ENCODE measurements around the gene ALLC.
"Not testable (repeated sequence)": the region's sequence is repeated elsewhere in the genome, so short reads cannot be mapped to it uniquely, and the experiment has no call there.

ALLC gene

DNA sequence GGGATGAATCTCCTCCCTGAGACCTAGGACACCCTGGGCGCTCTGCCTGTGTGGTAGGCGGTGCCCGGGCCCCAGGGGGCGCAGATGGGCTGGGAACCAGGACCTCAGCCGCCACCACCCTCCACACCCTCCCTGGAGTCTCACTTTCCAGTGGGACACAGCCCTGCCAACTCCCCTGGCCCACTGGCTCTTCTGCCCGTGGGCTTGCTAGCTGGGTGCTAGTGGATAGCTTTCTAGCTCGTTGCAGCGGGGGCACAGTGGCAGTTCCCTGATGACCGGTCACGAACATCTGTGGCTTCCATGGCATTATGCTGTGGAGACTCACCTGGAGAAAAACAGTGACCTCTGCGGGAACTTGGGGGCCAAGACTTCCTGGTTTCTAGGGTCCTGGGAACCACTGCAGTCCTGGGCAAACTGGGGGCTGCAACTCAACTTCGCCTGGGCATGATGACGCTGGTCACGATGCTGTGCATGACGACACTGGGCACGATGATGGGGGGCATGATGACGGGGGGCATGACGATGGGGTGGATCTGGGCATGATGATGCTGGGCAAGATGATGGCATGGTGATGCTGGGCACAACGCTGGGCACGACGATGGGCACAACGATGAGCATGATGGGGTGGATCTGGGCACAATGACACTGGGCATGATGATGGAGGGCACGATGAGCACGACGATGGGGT is 31.0 kb upstream of the ALLC start:
- no peak for DNase-seq

DNA sequence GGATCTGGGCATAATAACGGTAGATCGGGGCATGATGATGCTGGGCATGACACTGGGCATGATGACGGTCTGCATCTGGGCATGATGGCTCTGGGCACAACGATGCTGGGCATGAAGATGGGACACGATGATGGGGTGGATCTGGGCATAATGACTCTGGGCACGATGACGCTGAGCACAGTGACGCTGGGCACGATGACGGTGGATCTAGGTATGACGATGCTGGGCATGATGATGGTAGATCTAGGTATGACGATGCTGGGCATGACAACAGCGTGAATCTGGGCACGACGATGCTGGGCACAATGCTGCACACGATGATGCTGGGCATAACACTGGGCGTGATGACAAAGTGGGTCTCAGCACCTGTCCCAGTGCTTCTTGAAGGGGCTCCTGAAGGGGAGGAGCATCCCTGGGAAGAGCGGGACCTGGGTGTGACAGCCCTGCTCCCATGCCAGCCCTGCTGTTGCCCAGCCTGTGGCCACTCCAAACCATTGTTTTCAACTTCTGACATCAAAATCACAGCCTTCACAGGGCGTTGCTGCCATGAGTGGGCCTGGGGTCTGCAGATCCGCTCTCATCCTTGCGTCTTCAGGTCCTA is 30.4 kb upstream of the ALLC start:
- DNase-seq: no peak

DNA sequence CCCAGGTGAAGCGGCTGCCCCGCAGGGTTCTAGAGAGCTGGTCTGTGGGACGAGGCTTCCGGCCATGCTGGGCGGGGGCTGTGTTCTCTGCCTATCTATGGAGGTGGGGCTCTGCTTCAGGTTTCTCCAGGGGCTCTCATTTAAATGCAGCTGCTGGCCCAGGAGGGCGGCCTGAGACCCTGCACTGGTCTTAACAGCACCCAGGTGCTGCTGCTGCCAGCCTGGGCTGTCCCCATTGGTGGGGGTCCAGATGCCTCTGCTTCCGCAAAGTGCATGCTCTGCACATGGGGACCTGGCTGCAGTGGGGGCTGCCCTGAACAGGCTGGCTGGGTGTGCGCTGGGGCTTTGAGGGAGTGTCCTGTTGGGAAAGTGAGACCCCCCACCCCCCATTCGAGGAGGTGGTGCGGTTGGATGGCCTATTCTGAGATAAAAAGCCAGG is 29.7 kb upstream of the ALLC start:
- DNase-seq: no peak

DNA sequence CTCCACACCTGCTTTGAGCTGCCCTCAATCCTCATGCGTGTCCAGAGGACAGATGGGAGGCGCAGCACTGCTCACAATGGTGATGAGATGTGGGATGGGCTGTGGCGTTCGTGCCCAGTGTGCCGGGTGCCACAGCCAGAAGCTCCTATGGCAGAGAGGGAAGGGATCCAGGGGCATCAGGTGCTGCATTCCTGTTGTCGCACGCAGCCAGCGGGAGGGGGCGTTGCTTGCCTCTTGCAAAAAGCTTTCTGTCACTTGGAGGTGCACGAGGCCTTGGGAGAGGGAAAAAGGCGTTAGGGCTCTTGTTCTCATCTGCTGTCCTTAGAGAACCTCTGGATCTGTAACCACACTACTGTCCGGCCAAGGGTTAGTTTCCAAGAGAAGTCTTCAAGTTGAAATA is 29.2 kb upstream of the ALLC start:
- DNase-seq: no peak

DNA sequence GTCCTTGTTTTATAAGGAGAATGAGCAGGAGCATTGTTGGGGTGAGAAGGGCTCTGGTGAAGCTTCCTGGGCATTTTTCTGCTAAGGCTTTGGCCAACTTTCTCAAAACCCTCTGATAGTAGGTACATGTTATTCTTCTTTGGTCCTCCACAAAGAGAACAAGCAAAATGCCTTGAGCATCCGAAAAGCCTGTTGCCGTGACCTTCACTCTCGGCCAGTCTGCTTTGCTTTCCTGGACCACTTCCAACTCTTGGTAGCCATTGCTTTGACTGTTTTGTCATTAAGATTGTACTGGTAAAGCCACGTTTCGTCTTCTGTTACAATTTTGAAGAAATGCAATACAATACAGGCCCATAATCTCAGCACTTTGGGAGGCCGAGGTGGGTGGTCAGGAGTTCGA is 27.4 kb upstream of the ALLC start:
- DNase-seq: no peak

DNA sequence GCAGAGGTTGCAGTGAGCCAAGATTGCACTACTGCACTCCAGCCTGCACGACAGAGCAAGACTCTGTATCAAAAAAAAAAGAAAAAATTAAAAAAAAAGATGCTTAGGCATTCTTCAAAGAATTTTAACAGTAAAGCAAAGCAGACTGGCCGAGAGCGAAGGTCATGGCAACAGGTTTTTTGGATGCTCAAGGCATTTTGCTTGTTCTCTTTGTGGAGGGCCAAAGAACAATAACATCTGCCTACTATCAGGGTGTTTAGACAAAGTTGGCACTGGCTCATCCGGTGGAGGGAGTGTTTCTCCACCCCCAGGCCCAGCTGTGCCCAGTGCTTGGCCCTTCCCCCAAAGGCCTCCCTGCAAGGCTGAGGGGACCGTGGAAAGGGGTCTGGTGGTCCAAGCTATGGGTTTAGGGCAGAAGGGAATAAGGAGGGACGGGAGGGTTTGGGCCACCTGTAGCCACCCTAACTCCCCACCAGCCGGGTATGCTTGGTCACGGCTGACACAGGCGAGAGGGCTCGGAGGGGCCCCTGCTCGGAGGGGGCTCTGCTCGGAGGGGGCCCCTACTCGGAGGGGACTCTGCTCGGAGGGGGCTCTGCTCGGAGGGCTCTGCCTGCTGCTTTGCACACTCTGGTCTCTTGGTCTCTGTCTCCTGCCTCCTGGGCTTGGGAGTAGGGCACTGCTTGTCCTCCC is 26.7 kb upstream of the ALLC start:
- no peak for DNase-seq

DNA sequence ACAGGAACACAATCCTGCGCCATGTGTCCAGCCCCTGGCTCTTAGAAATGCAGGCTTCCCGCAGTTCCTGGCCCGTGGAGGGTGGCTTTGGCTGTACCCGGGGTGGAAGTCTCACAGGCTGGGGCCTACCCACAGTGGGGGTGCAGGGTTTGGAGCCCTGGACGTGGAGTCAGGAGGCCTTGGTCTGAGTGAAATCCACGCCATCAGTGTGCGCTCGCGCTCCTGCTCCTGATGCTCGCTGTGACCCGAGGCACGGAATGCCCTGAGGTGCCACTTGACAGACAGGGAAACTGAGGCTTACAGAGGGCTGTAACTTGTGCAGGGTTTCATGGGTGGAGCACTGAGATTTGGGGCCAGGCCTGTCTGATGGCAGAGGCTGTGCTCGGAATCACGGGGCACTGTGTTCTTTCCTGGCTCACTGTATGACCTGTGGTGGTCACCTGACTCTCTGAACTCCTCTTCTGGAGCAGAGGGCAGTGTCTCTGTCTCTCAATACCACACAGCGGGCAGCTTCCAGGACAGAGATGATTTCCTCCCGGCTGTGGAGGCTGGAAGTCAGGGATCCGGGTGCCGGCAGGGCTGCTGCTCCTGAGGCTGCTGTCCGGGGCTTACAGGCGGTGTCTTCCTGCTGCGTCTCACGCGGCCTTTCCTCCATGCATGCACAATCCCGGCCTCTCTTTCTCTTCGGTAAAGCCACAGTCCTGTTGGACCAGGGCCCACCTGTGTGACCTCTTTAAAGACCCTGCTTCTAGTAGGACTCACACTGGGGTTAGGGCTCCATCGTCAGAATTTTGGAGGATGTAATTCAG is 25.9 kb upstream of the ALLC start:
- DNase-seq: no peak

DNA sequence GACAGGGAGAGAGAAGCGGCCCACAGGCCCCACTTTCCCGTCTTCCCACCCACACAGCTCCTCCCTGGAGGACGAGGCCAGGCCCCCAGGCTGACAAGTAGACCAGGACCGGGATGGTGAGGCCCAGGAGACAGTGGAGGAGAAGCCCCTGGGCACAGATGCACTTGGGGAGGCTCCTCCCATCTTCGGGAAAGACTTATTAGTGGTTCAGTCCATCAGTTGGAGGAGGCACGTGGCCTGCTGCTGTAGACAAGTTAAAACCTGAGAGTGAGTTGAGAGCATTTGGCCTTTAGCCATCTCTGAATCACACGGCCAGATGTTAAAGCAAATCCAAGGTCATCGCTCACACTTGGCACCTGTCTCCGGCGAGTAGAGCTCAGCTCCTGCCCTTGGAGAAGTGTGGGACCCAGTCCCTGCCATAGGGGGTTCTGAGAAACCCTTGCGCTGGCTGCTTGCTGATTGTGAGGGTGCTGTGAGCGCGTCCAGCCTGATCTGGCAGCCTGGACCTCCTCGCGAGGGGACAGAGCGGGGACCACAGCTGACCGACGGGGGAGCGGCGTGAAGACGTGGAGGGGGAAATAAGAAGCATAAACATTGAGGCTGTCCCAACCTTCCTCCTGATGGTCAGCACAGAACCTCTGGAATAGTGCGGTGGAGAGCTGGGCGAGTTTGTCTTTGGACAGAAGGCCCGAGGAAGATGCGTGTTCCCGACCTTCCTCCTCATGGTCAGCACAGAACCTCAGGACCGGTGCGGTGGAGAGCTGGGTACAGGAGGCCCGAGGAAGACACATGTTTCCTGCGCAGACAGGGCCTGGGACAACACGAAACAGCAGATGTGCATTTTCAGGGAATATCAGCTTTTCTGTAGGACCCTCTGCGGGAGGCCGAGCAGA is 24.7 kb upstream of the ALLC start:
- DNase-seq: peak in 1 of 2 experiments; percentile 48

DNA sequence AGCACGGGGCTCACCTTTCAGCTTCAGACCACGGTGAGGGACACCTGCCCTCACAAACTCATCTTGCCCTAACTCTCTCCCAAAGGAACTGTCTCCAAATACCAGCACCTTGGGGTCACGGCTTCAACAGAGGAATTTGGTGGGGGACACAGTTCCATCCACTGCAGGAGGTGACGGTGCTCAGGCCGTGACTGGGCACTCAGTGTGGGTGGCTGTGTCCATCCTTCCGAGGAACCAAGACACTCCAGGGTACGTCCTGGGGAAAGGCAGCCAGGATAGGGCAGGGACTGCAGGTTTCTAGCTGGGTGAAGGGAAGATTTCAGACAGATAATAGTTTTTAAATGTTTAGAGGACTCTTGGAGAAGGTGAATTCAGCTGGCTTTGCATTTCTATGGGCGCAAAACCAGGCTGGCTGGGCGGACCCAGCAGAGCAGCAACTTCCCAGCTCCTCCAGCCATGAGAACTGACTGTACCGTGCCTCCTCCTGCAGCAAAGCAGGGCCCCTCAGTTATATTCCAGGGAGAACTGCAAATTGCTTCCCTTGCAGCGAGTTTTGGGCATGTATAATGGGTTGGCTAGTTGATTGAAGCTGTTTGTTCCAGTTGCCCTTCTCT is 23.9 kb upstream of the ALLC start:
- DNase-seq: no peak

DNA sequence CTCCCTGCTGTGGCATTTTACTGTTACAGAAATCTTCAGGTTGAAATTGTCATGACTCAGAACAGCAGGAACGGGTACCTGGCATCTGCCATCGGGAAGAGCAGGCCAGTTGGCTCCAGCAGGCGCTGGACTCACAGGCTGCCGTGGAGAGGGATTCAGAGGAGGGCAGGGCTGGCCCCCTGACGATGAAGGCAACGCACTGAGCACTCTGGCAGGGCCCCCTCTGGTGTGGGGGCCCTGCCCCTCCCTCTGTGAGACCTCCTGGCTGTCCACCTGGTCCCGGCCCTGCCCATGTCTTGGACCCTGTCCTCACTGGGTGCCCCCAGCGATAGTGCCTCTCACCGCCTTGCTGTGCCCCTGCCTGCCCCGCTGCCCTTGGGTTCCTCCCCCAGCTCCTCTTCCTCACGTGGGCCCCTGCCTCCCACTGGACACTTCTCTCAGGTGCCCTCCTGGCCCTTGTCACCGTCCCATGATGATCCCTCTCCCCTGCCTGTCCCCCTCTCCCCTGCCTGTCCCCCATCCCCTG is 23.3 kb upstream of the ALLC start:
- DNase-seq: no peak

DNA sequence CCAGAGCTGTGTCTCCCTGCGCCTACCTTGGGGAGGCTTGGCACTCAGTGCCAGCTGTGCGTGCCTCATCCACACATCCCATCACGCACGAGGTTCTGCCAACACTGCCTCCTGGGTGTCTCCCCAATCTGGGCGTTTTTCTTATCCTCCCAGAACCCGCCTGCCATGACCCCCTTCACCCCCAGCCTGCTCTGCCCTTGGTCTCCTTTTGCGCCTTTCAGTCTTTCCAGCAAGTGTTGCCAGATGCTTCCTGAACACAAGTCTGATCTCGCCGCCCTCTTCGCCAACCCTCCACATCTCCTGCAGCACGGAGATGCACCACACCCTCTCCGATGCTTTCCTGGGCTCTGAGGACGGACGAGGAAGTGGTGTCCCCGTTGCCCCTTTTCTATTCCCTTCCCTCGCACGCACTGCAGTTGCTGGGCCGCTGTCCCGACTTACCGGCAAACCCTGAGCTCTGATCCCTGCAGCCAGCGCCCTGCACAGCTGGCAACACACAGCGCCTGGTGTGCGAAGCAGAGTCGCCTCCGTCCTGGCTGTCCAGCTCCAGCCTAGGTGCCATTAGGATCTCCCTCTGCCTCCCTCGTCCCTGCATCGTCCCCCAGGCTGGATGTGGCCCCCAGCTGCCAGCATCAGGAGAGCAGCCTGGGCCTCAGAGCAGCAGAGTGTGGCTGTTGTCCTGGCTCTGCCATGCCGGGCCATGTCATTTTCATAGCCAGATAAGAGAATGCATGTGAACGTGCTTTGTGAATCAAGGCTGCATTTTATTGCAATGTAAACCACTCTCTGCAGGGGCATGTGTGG is 22.6 kb upstream of the ALLC start:
- no peak for DNase-seq

DNA sequence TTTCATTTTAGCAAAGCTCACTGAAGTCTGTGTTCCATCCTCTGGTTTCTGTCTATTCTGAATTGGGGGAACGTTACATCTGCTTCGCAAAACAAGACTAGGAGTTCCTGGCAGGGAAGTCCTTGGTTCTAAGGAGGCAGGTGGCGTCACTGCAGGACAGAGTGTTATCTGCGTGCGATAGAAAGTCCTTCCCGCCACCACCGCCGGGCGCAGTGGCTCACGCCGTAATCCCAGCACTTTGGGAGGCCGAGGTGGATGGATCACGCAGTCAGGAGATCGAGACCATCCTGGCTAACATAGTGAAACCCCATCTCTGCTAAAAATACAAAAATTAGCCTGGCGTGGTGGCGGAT is 22.0 kb upstream of the ALLC start:
- not testable (repeated sequence) for DNase-seq

DNA sequence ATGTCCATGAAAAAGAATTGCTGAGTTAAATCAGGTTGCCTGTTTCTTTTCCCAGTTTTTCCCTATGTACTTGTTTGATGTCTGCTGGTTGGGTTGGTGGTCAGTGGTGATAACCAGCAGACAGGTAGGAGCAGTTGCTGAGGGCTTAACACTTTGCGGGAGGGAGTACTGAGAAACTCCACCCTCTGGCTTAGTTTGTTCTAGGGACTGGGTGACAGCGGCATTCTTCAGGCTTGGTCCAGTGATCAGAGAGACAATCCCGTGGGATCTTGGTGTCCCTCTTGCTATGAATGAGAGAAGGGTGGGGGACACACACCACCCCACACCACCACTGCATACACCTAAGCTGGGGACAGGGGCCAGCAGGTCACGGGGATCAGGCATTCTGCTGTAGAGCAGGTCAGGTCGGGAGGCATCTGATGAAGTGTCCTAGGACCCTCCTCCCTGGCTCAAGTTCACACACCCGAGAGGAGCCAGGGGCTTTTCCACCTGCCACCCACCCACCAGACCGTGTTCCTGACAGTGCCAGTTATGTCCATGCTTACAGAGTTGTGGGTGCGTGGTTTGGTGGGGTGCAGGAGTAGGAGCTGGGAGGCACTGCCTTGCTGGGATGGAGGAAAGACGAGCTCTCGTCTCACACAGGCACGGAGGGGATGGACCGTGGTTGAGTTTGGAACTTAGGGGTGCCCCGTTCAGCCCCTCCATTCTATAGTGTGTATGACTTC is 21.3 kb upstream of the ALLC start:
- DNase-seq: no peak

DNA sequence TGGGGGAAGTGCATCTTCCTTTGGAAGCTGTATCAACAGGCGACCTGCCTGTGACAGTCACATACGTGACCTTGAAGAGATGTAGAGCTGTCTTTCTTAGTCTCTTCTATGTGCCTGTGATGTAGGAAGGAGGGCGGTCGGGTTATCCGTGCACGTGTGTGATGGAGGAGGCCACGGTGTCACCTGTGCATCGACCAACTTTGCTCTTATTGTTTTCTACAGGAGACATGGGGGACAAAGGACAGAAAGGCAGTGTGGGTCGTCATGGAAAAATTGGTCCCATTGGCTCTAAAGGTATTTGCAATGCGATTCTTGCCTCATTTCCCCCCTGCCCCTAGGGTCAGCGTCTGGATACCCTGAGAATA is 20.7 kb upstream of the ALLC start:
- no peak for DNase-seq

DNA sequence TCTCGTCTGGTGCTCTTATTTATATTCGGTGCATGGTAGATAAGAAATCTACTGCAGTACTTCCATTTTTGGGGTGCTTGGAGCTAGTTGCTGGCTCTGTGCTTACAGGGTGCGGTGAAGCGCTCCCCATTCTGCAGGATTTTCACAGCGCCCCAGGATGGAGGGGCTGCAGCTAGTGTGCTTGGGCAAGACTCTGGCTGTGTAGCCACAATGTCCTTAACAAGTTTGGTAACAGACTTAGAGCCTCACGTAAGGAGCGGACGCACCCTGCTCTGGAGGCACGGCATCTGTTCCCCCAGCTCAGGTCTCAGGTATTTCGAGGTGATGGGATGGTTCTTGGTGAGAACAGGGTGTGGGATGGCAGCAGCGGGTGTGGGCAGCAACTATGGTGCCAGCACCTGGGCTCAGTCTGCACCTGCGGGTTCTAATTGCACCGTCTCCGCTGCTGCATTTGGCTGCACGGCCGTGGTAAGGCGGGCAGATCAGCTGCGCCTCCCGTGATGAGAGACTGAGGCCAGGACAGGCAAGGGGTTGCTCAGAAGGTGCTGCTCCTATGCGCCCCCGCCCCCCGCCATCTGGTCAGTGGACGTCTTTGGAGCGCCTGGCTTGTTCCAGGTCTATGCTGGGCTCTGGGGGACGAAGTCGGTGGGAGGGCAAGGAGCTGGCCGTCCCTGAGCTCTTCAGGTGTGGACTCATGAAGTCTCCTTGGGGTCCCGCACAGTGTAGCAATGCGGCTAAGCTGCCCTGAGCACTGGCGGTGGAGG is 20.1 kb upstream of the ALLC start:
- no peak for DNase-seq

DNA sequence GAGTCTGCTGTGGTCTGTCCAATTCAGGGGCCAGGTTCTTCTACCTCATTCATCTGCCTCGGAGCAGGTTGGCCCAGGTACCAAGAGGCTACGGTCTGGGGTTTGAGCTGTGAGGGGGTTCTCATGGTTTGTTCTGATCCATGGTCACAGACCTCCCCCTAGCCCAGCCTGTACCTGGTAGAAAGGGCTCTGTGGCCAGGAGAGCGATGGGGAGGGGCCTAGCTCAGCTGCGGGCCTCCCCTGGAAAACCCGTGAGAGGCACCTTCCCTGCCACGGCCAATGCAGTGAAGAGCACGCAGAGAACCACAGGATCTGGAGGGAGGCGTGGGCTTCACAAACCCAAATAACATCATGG is 19.6 kb upstream of the ALLC start:
- no peak for DNase-seq

DNA sequence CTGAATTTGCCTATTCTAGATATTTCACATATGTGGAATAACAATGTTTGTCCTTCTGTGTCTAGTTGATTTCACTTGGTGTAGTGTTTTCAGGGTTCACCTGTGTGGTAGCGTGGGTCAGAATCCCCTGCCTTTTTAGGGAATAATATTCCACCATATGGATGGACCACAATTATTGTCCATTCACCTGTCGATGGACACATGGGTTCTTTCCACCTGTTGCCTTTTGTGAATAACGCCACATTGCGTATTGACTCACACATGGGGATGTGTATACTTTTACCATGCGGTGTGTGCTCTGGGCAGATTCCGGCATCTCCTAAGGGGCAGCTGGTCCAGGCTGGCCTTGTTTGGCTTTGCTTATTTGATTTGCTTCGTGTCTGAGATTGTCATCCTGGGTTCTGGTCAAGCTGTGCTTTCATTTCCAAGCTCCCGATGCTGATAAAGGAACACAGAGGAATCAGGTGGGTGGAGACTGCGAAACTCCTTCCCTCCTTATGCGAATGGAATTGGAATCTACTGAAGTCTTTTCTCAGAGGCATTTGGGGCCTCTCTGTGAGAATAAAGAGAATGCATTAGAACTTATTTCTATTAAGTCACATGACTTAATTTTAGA is 18.9 kb upstream of the ALLC start:
- DNase-seq: no peak

DNA sequence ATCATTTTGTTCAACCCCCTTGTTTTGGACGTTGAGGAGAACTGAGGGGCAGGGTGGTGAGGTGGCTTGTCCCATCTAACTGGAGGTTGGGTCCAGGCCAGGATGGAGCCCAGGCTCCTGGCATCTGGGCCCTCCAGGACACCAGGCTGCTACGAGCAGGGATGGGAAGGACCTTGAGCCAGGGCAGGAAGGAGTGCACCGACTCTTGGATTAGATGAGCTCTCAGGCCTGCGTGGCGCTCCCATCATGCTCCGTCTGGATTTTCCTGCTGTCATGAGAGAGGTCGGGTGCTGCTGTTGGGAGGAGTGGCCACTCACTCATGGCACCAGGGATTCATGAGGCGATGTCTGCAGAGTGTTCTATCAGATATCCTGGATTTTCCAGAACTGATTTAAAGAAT is 18.3 kb upstream of the ALLC start:
- DNase-seq: no peak

DNA sequence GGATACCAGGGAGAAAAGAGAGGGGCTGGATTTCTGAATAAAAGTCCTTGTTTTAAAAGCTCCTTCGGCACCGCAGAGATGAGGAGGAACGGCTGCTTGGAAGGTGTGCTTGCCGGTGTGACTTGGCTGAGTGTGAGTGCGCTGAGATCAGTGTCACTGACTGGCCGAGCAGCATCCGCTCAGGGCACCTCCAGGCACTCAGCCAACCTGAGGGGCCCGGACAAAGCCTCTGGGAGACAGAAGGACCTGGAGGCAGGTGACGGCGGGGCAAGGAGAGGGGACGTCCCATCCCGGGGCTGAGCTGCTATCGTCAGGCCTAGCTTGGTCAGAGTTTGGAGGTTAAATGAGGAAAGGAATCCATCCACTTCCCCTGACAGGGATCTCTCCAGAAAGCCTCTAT is 16.8 kb upstream of the ALLC start:
- no peak for DNase-seq
